Skin epidermis (tissue), 12 donors: ENCODE data around the gene LIFR.
"Not testable (repeated sequence)": the region's sequence is repeated elsewhere in the genome, so short reads cannot be mapped to it uniquely, and the experiment has no call there.

Experiments used
- H3K27ac ChIP-seq, 21 experiments: fragments of 200-600 bp; sonication (generic) in 11 of 21; one replicate each; pipeline ENCODE4 v1.5.0; 2020; ENCODE audit warnings: mild to moderate bottlenecking in 3 of 21, inconsistent platforms in 2 of 21, moderate library complexity in 2 of 21
- H3K4me3 ChIP-seq, 7 experiments: fragments of 200-600 bp; sonication (generic) in 2 of 7; one replicate each; pipeline ENCODE4 v1.5.0; 2020; ENCODE audit warnings: inconsistent platforms in 2 of 7, mild to moderate bottlenecking in 2 of 7, moderate library complexity in 1 of 7

The LIFR gene

DNA sequence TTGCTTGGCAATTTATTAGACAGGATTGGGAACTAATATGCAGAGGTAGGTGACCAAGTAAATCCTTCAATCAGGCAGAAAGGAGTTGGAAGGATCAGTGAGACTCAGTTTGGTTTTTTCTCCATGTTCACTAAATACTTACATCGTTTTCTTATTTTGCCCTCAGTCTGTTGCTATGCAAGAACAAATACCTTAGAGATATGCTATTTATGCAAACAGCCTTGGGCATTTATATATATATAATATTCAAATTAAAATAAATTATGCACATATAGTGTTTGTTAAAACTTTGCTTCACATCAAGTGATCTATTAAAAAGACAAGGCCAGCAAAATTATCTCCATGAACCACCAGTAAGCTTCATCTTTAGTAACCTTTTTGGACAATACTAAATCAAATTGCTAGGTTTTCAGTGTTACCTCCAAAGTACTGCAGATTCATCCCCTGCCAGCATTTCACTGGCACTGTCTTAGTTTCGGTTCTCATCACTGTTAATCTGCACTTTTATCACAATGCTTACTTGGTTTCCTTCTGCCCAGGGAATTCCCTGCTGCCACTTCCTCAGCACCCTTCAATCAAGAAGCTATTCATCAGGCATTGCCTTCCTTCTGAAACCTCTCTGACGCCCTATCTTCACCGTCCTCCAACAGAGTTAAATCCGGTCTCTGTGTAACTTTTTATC, 26.0 kb upstream of the LIFR start:
- Histone ChIP-seq H3K4me3 (no peak overlapping the region), H3K27ac (no peak overlapping the region)

DNA sequence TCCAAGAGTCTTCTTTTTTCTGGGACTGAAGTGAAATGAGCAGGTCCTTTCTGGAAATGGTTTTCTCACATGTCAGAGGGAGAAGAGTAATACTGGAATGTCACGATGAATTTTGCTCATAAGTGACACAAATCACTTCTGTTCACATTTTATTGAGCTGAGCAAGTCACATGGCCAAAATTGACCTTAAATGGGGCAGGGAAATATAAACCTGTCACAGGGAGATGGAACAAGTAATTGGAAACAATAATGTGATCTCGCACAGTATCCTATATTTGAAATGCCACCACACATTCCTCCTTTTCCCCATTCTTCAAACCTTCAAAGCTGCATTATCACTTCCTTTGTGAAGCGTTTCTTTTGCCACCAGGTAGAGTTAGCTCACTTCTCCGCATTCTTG, 25.2 kb upstream of the LIFR start:
- Histone ChIP-seq H3K27ac (no peak overlapping the region), H3K4me3 (no peak overlapping the region)

GRCh38 chr5:38579105-38579504, 22.7 kb upstream of the LIFR start:
- no peak overlapping the region for H3K27ac ChIP-seq
- no peak overlapping the region for H3K4me3 ChIP-seq

DNA sequence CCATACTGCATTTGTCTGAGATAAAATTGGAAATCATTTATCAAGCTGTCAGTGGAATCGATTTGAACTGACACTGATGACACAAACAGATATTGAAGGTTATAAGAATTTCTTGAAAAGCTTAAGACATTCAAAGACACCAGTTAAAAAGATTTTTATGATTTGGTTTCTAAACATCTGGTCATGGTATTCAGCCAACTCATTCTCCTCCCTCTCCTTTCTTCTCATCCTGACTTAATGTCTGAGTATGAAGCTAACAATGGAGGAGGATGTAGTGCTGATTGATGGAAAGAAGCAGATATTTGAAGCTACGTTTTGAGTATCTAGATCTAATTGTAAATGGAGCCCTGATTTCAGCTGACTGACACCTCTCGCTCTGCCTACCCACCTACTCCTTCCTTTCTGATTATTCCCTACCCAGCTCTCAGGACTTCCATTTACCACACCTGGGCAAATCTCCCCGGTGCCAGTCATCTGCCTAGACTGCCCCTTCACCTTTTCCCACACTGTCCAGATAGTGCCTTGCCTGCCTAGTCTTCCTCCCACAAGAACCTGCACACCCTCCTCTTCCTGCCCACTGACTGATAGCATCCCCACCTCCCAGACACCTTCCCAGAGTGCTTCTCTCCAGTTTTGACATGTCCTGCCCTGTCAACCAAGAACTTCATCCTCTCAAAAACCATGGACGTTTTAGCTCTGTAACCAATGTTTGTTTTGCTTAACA, 20.7 kb upstream of the LIFR start:
- Histone ChIP-seq H3K27ac (no peak overlapping the region), H3K4me3 (no peak overlapping the region)

DNA sequence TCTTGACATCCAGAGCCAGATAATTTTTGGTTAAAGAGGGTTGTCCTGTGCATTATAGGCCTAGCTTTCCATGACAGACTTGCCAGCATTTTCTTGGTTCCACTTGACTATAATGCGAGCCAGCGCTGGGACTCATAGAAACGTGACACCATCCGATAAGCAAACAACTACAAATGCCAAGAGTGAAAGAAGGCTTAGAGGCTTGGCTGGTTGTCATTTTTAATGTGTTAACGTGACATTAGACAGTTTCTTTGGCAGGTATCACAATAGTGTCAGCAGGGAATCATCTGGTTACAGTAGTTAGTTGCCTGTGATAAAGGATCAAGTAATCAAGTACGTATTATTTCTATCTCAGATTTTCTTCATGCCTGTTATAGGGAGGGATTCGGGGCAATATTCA, 20.0 kb upstream of the LIFR start:
- no peak overlapping the region for H3K27ac ChIP-seq
- H3K4me3 ChIP-seq, result no peak overlapping the region

- H3K4me3 ChIP-seq, result no peak overlapping the region
Measured at GRCh38 chr5:38575476-38575875, 19.0 kb upstream of the LIFR start.

DNA sequence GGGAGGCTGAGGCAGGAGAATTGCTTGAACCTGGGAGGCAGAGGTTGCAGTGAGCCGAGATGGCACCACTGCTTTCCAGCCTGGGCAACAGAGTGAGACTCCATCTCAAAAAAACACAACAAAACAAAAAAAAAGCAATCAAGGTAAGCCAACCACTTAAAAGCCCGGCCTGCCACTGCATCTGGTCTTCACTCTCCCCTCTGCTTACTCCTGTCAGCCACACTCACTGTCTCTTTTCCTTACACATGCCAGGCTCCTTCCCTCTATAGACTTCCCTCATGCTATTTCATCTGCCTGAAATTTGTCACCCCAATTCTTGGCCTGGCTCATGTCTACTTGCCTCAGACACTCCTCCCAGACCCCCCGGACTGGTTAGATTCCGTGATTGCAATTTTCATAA, 17.6 kb upstream of the LIFR start:
- no peak overlapping the region for H3K27ac ChIP-seq
- H3K4me3 ChIP-seq, result no peak overlapping the region

More at GRCh38 chr5:38575476-38575875, 19.0 kb upstream of the LIFR start:
- H3K27ac ChIP-seq, result no peak overlapping the region

- H3K27ac ChIP-seq, result no peak overlapping the region
- no peak overlapping the region for H3K4me3 ChIP-seq
Measured at GRCh38 chr5:38573521-38573920, 17.1 kb upstream of the LIFR start.

DNA sequence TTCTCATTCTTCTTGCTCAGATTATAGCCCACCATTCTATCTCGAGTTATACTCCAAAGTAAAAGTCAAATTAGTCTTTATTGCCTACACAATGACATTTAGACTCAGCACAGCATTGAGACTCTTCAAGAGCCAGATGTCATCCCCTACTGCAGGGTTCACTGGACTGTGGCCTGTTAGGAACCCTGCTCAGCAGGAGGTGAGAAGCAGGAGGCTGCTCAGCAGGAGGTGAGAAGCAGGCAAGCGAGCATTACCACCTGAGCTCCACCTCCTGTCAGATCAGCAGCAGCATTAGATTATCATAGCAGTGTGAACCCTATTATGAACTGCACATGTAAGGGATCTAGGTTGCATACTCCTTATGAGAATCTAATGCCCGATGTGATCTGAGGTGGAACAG, 12.7 kb upstream of the LIFR start:
- Histone ChIP-seq H3K27ac (no peak overlapping the region), H3K4me3 (no peak overlapping the region)

- not testable (repeated sequence) for H3K4me3 ChIP-seq, H3K27ac ChIP-seq
Measured at GRCh38 chr5:38567306-38567705, 10.9 kb upstream of the LIFR start.

GRCh38 chr5:38563624-38564023, 7.2 kb upstream of the LIFR start:
- Histone ChIP-seq H3K27ac (no peak overlapping the region), H3K4me3 (no peak overlapping the region)

DNA sequence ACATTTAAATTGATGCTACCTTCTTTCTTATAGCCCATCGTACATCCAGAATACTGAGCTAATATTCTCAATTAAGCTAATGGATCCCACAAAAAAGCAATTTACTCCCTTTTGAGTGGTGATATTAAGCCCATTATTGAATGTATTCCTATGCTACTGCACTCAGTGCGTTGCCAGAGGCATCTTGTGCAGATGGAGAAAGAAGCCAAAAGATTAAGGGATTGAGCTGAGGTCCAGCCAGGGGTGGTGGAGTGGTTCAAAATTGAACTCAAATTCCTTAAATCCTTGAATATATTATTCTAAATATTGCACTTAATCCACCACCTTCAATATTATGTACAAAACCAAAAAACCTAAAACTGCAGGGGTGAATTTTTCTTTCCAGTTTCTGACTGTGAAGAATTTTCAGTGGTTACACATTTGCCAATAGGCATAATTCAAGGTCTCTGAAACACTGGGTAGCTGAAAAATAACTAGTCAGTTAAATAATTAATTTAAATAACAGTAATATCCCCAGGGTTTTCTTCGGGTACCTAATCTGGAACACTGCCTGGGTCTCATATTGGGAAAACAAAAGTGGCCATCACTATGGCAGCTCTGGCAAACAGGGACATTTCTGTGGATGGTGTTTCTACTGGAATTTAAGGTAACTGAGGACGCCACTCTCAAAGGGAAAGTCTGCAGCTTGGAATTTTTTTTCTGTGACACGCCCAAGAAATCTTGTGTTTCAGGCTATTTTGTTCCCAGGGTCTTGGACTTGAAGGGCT, 6.2 kb upstream of the LIFR start:
- Histone ChIP-seq H3K27ac (no peak overlapping the region), H3K4me3 (no peak overlapping the region)

GRCh38 chr5:38559428-38559827, 3.0 kb upstream of the LIFR start:
- no peak overlapping the region for H3K4me3 ChIP-seq
- H3K27ac ChIP-seq, result no peak overlapping the region

DNA sequence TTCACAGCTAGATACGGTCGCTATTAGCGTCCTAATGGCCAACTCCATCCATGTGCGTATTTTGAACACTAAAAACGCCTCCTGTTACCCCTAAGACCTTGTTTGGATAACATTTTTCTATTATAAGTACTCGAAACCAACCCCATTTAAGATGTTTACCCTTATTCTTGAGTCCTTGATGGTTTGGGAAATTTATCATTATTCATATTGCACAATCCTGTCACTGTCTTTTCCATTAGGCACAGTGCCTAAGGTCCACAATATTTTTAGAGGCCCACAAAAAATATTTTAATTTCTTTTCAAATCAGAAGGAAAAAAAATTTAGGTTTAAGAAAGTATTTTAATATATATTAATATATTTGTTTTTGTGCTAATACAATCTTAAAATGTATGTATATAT, 1.3 kb upstream of the LIFR start:
- peak overlapping the region in 2 of 7 experiments; percentile 63 to 83 for H3K4me3 ChIP-seq

GRCh38 chr5:38557308-38557710, 863 bp upstream of the LIFR start:
- peak overlapping the region; percentile 52 to 83 (median 63) for H3K4me3 ChIP-seq
- peak overlapping the region in 20 of 21 experiments; percentile 65 to 96 (median 88) for H3K27ac ChIP-seq

More for the DNA sequence above, 1.3 kb upstream of the LIFR start:
- peak overlapping the region in 5 of 21 experiments; percentile 89 to 96 (median 90) for H3K27ac ChIP-seq

DNA sequence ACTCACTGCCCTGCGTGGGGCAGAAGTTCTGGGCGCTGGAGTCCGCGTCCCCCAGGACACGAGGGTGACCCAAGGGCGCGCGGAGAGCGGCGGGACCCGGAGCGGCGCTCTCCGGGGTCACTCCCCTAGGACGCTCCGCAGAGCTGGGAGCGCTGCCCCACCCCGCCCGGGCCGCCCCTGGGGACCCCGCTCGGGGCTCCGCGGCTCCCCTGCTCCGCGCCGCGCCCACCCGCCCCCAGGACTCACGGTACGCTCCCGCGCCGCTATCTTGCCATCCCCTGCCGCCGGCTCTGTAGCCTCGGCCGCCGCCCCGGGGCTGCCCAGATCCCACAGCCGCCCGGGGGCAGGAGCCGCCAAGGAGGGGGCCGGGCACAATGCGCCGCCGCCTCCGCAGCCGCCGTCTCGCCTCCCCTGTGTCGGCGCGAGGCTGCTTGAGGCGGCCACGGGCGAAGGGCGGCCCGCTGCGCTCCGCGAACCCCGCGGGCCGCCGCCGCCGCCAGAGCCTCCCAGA, 303 bp downstream of the LIFR start:
- peak overlapping the region in 19 of 21 experiments; percentile 4 to 95 (median 82) for H3K27ac ChIP-seq
- peak overlapping the region; percentile 47 to 83 (median 58) for H3K4me3 ChIP-seq

GRCh38 chr5:38555354-38556087, 925 bp downstream of the LIFR start:
- H3K4me3 ChIP-seq, result peak overlapping the region; percentile 47 to 83 (median 58)
- peak overlapping the region in 16 of 21 experiments; percentile 22 to 95 (median 84) for H3K27ac ChIP-seq

GRCh38 chr5:38554861-38555260, 1.6 kb downstream of the LIFR start:
- H3K4me3 ChIP-seq, result peak overlapping the region in 3 of 7 experiments; percentile 52 to 83 (median 63)
- H3K27ac ChIP-seq, result no peak overlapping the region

- Histone ChIP-seq H3K4me3 (peak overlapping the region in 1 of 7 experiments; percentile 83), H3K27ac (no peak overlapping the region)
Measured at GRCh38 chr5:38554403-38554802, 2.0 kb downstream of the LIFR start.
